RWPE2 (cell line): ENCODE measurements around the gene CDC42EP4.

ENCODE experiments used
- ATAC-seq: fragments of 200-7000 bp; cut with Tn5 transposase; 3 replicates; pipeline ENCODE4 v1.9.1; 2021; ENCODE audit warnings: low read depth
- DNase-seq: peaks from one replicate; pipeline ENCODE4 v3.0.0-alpha.2; 2020; ENCODE audit warnings: low spot score
- H3K27ac ChIP-seq: fragments of 450-650 bp; 2 replicates; pipeline ENCODE4 v1.5.1; 2017; ENCODE audit warnings: mild to moderate bottlenecking; ENCODE audit not compliant: poor library complexity, severe bottlenecking
- H3K27me3 ChIP-seq: fragments of 250-450 bp; sonication (Bioruptor Pico); 2 replicates; pipeline ENCODE4 v1.5.1; 2021; ENCODE audit warnings: mild to moderate bottlenecking, moderate library complexity; ENCODE audit not compliant: insufficient read depth, poor library complexity, severe bottlenecking
- H3K36me3 ChIP-seq: fragments of 250-450 bp; sonication (Bioruptor Pico); 2 replicates; pipeline ENCODE4 v1.5.1; 2020; ENCODE audit warnings: low read depth, mild to moderate bottlenecking, moderate library complexity
- H3K4me1 ChIP-seq: fragments of 250-450 bp; sonication (Bioruptor Pico); 2 replicates; pipeline ENCODE4 v1.5.1; 2021; ENCODE audit warnings: mild to moderate bottlenecking, moderate library complexity; ENCODE audit not compliant: insufficient read depth, poor library complexity, severe bottlenecking
- H3K4me3 ChIP-seq: fragments of 250-450 bp; sonication (Bioruptor Pico); 2 replicates; pipeline ENCODE4 v1.5.1; 2021; ENCODE audit warnings: mild to moderate bottlenecking, moderate library complexity; ENCODE audit not compliant: severe bottlenecking
- H3K9me3 ChIP-seq: fragments of 250-450 bp; sonication (Bioruptor Pico); 2 replicates; pipeline ENCODE4 v1.5.1; 2021; ENCODE audit warnings: mild to moderate bottlenecking, moderate library complexity; ENCODE audit not compliant: severe bottlenecking
- CTCF ChIP-seq: fragments of 450-650 bp; IDR thresholded peaks from one replicate; pipeline ENCODE4 v1.5.1; 2017; ENCODE audit warnings: mild to moderate bottlenecking, moderate library complexity; ENCODE audit not compliant: poor library complexity, severe bottlenecking

Gene CDC42EP4

GRCh38 chr17:73256220-73256619 lies 55.6 kb downstream of the CDC42EP4 start:
- ATAC-seq, result no peak
- no peak for DNase-seq
- Histone ChIP-seq H3K27ac (no peak overlapping the region), H3K9me3 (no peaks in the 10 kb centered on the region), H3K4me1 (no peaks in the 10 kb centered on the region), H3K36me3 (no peaks in the 10 kb centered on the region), H3K4me3 (no peak overlapping the region), H3K27me3 (no peaks in the 10 kb centered on the region)
- no peak for TF ChIP-seq CTCF

GRCh38 chr17:73255671-73256181 lies 56.1 kb downstream of the CDC42EP4 start:
- peak; percentile 96 for TF ChIP-seq CTCF
- Histone ChIP-seq H3K4me1 (no peaks in the 10 kb centered on the region), H3K4me3 (no peak overlapping the region), H3K9me3 (no peaks in the 10 kb centered on the region), H3K27ac (no peak overlapping the region), H3K36me3 (no peaks in the 10 kb centered on the region), H3K27me3 (no peaks in the 10 kb centered on the region)
- DNase-seq (no peak), ATAC-seq (peak; percentile 67)

GRCh38 chr17:73251871-73252270 lies 59.9 kb downstream of the CDC42EP4 start:
- Histone ChIP-seq H3K4me3 (no peak overlapping the region), H3K4me1 (no peaks in the 10 kb centered on the region), H3K9me3 (no peaks in the 10 kb centered on the region), H3K27me3 (no peaks in the 10 kb centered on the region), H3K36me3 (peaks cover 11% of the 10 kb centered on the region), H3K27ac (no peak overlapping the region)
- no peak for DNase-seq
- ATAC-seq, result no peak
- TF ChIP-seq CTCF, result no peak

- DNase-seq (no peak), ATAC-seq (no peak)
- no peak for TF ChIP-seq CTCF
- no peak overlapping the region for H3K4me3 ChIP-seq
- no peak overlapping the region for H3K27ac ChIP-seq
- no peaks in the 10 kb centered on the region for H3K27me3 ChIP-seq
- peaks cover 11% of the 10 kb centered on the region for H3K36me3 ChIP-seq
- no peaks in the 10 kb centered on the region for H3K4me1 ChIP-seq
- no peaks in the 10 kb centered on the region for H3K9me3 ChIP-seq
Measured at GRCh38 chr17:73250851-73251640, 60.8 kb downstream of the CDC42EP4 start.

- Histone ChIP-seq H3K4me1 (no peaks in the 10 kb centered on the region), H3K36me3 (peaks cover 17% of the 10 kb centered on the region), H3K9me3 (no peaks in the 10 kb centered on the region), H3K27ac (no peak overlapping the region), H3K27me3 (no peaks in the 10 kb centered on the region), H3K4me3 (no peak overlapping the region)
- no peak for DNase-seq
- no peak for ATAC-seq
- TF ChIP-seq CTCF, result no peak
Measured at GRCh38 chr17:73249700-73250099, 62.1 kb downstream of the CDC42EP4 start.
